Measurements from ENCODE around the gene BRMS1L. TPM values are rescaled to one million over a fixed set of nuclear protein-coding genes. Genes with fewer than 3 reads are reported as not detected.

BRMS1L gene
- total and polyA plus RNA-seq, 2 of the 13 experiments (the other 11 are each of a cell fraction or from before 2014, with no cell fraction given): 21.1 to 23.8 TPM

GRCh38 chr14:35806006-35806907, 19.9 kb upstream of the BRMS1L start (continued):
- TF ChIP-seq ONECUT2 (CRISPR knock-in tag; IDR thresholded peaks at IDR 0.05) (peak; percentile 62; the same call in 1 of the 2 replicates), HNF4G (IDR thresholded peaks at IDR 0.05; ENCODE audit: borderline replicate concordance, low read depth, low read length) (peak; percentile 93), HNF4G (CRISPR knock-in tag; IDR thresholded peaks at IDR 0.05; ENCODE audit: borderline replicate concordance, low read depth) (no peak), CEBPZ (IDR thresholded peaks at IDR 0.05; ENCODE audit: low read length) (no peak), HOXA3 (CRISPR knock-in tag; IDR thresholded peaks at IDR 0.05) (peak; percentile 71; the same call in 1 of the 2 replicates), NONO (IDR thresholded peaks at IDR 0.05) (no peak), NONO (CRISPR knock-in tag; conservative IDR thresholded peaks at IDR 0.05) (no peak), MTF1 (CRISPR knock-in tag; IDR thresholded peaks at IDR 0.05) (0 out of 2 replicates have a peak, but pooled peaks have one; percentile 36), GATAD2A (CRISPR knock-in tag; IDR thresholded peaks at IDR 0.05) (peak; percentile 99), ZNF652 (CRISPR knock-in tag; IDR thresholded peaks at IDR 0.05; ENCODE audit: borderline replicate concordance, low read depth) (0 out of 2 replicates have a peak, but pooled peaks have one; percentile 45), ZNF354B (CRISPR knock-in tag; IDR thresholded peaks at IDR 0.05) (no peak), CHD4 (IDR thresholded peaks at IDR 0.05; ENCODE audit: borderline replicate concordance, low read length) (peak; percentile 7; the same call in 1 of the 2 replicates), CREM (IDR thresholded peaks at IDR 0.05) (peak; percentile 83), CREM (CRISPR knock-in tag; IDR thresholded peaks at IDR 0.05) (no peak), BCL6 (CRISPR knock-in tag; IDR thresholded peaks at IDR 0.05) (peak; percentile 90), CREB1 (IDR thresholded peaks at IDR 0.05) (peak; percentile 5; the same call in 1 of the 2 replicates), CREB1 (CRISPR knock-in tag; IDR thresholded peaks at IDR 0.05) (peak; percentile 54; the same call in 1 of the 2 replicates), ZNF292 (CRISPR knock-in tag; IDR thresholded peaks at IDR 0.05; ENCODE audit: borderline replicate concordance, low read depth) (0 out of 2 replicates have a peak, but pooled peaks have one; percentile 34), AGO1 (IDR thresholded peaks at IDR 0.05; ENCODE audit: low read depth, low read length, poor library complexity, severe bottlenecking) (no peak)
- TF ChIP-seq, protein P1, sequence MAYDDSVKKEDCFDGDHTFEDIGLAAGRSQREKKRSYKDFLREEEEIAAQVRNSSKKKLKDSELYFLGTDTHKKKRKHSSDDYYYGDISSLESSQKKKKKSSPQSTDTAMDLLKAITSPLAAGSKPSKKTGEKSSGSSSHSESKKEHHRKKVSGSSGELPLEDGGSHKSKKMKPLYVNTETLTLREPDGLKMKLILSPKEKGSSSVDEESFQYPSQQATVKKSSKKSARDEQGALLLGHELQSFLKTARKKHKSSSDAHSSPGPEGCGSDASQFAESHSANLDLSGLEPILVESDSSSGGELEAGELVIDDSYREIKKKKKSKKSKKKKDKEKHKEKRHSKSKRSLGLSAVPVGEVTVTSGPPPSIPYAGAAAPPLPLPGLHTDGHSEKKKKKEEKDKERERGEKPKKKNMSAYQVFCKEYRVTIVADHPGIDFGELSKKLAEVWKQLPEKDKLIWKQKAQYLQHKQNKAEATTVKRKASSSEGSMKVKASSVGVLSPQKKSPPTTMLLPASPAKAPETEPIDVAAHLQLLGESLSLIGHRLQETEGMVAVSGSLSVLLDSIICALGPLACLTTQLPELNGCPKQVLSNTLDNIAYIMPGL (CRISPR knock-in tag; IDR thresholded peaks at IDR 0.05; ENCODE audit: borderline replicate concordance in 1 of 2, low read depth in 1 of 2): peak in 1 of 2 experiments; percentile 28; a peak in 2 of 4 replicates
- TF ChIP-seq, protein P2, sequence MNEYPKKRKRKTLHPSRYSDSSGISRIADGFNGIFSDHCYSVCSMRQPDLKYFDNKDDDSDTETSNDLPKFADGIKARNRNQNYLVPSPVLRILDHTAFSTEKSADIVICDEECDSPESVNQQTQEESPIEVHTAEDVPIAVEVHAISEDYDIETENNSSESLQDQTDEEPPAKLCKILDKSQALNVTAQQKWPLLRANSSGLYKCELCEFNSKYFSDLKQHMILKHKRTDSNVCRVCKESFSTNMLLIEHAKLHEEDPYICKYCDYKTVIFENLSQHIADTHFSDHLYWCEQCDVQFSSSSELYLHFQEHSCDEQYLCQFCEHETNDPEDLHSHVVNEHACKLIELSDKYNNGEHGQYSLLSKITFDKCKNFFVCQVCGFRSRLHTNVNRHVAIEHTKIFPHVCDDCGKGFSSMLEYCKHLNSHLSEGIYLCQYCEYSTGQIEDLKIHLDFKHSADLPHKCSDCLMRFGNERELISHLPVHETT (CRISPR knock-in tag; conservative IDR thresholded peaks at IDR 0.05): peak; percentile 66
- TF ChIP-seq, protein P3, sequence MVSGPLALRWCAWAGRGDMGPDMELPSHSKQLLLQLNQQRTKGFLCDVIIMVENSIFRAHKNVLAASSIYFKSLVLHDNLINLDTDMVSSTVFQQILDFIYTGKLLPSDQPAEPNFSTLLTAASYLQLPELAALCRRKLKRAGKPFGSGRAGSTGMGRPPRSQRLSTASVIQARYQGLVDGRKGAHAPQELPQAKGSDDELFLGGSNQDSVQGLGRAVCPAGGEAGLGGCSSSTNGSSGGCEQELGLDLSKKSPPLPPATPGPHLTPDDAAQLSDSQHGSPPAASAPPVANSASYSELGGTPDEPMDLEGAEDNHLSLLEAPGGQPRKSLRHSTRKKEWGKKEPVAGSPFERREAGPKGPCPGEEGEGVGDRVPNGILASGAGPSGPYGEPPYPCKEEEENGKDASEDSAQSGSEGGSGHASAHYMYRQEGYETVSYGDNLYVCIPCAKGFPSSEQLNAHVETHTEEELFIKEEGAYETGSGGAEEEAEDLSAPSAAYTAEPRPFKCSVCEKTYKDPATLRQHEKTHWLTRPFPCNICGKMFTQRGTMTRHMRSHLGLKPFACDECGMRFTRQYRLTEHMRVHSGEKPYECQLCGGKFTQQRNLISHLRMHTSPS (CRISPR knock-in tag; IDR thresholded peaks at IDR 0.05; ENCODE audit: low read depth): peak; percentile 84

Data from HepG2 (cell line).